ENCODE measurements around the gene CDH22.
A peak's percentile ranks its signal among the peaks of the same experiment; 100 is the strongest.

CDH22 gene

GRCh38 chr20:46206992-46207549 lies 101.2 kb downstream of the CDH22 start:
- no peak for TF ChIP-seq POLR2AphosphoS5 (IDR thresholded peaks at IDR 0.05; ENCODE audit: low read depth, low read length)
- no peak for TF ChIP-seq REST (IDR thresholded peaks at IDR 0.05; ENCODE audit: insufficient read depth in 1 of 2, low read depth in 2 of 2, low read length in 2 of 2)
- no peak for TF ChIP-seq SIN3A (IDR thresholded peaks at IDR 0.05; ENCODE audit: borderline replicate concordance, insufficient read depth, low read length)
- no peak for TF ChIP-seq TAF1 (IDR thresholded peaks at IDR 0.05; ENCODE audit: borderline replicate concordance, insufficient read depth, low read length)
- TF ChIP-seq FOXP2 (optimal IDR thresholded peaks at IDR 0.05; ENCODE audit: borderline replicate concordance, extremely low read depth, extremely low read length, insufficient read depth), result no peak

- TF ChIP-seq REST (IDR thresholded peaks at IDR 0.05; ENCODE audit: insufficient read depth in 1 of 2, low read depth in 2 of 2, low read length in 2 of 2) (no peak), FOXP2 (optimal IDR thresholded peaks at IDR 0.05; ENCODE audit: borderline replicate concordance, extremely low read depth, extremely low read length, insufficient read depth) (peak; percentile 26)
These were observed 102.3 kb downstream of the CDH22 start for GRCh38 chr20:46206025-46206424.

DNA sequence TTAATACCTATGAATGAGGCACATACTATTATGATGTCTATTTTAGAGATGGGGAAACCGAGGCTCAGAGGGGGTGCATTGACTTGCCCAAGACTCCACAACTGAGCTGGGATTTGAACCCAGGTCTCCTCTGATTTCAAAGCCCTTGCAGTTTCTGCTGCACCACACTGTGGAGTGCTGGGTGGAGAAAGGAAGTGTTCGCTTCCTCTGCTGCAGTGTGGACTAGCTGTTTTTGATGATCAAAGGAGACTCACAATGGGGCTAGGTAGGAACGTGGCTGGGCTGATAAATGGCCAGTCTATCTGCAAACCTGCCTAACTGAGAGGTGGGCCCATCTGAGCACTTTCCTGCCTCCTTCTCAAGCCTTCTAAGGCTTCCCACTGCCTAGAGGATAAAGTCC lies 102.9 kb downstream of the CDH22 start:
- TF ChIP-seq FOXP2 (optimal IDR thresholded peaks at IDR 0.05; ENCODE audit: borderline replicate concordance, extremely low read depth, extremely low read length, insufficient read depth), result no peak
- TF ChIP-seq SIN3A (IDR thresholded peaks at IDR 0.05; ENCODE audit: borderline replicate concordance, insufficient read depth, low read length), result no peak
- no peak for TF ChIP-seq REST (IDR thresholded peaks at IDR 0.05; ENCODE audit: insufficient read depth in 1 of 2, low read depth in 2 of 2, low read length in 2 of 2)
- no peak for TF ChIP-seq TAF1 (IDR thresholded peaks at IDR 0.05; ENCODE audit: borderline replicate concordance, insufficient read depth, low read length)
- TF ChIP-seq POLR2AphosphoS5 (IDR thresholded peaks at IDR 0.05; ENCODE audit: low read depth, low read length), result no peak

- TF ChIP-seq SIN3A (IDR thresholded peaks at IDR 0.05; ENCODE audit: borderline replicate concordance, insufficient read depth, low read length) (no peak), FOXP2 (optimal IDR thresholded peaks at IDR 0.05; ENCODE audit: borderline replicate concordance, extremely low read depth, extremely low read length, insufficient read depth) (no peak), TAF1 (IDR thresholded peaks at IDR 0.05; ENCODE audit: borderline replicate concordance, insufficient read depth, low read length) (no peak), REST (IDR thresholded peaks at IDR 0.05; ENCODE audit: insufficient read depth in 1 of 2, low read depth in 2 of 2, low read length in 2 of 2) (no peak), POLR2AphosphoS5 (IDR thresholded peaks at IDR 0.05; ENCODE audit: low read depth, low read length) (no peak)
These were observed 103.6 kb downstream of the CDH22 start for GRCh38 chr20:46204594-46205186.

GRCh38 chr20:46203510-46203837 lies 104.8 kb downstream of the CDH22 start:
- TF ChIP-seq SIN3A (IDR thresholded peaks at IDR 0.05; ENCODE audit: borderline replicate concordance, insufficient read depth, low read length) (no peak), REST (IDR thresholded peaks at IDR 0.05; ENCODE audit: insufficient read depth in 1 of 2, low read depth in 2 of 2, low read length in 2 of 2) (no peak), TAF1 (IDR thresholded peaks at IDR 0.05; ENCODE audit: borderline replicate concordance, insufficient read depth, low read length) (no peak), POLR2AphosphoS5 (IDR thresholded peaks at IDR 0.05; ENCODE audit: low read depth, low read length) (no peak), FOXP2 (optimal IDR thresholded peaks at IDR 0.05; ENCODE audit: borderline replicate concordance, extremely low read depth, extremely low read length, insufficient read depth) (no peak)
